ENCODE measurements around the gene KLHDC8A.

DNA sequence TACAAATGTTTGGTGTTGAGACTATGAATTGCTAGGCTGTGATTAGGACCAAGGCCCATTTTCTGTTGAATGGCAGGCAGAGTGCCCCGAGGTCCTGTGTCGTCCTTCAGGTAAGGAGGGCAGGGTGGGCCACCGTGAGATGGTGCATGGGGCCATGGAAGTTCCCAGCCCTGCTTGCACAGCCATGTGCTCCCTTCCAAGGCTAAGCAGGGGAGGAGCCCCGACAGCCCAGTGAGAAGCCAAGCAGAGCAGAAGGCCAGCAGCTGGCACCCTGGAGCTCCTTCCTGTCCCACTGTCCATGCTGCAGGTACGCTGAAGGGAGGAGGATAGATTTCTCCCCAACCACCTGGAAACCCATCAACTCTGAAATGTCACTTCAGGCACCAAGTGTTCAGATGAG is 27.0 kb downstream of the KLHDC8A start:
- TF ChIP-seq, protein P1, sequence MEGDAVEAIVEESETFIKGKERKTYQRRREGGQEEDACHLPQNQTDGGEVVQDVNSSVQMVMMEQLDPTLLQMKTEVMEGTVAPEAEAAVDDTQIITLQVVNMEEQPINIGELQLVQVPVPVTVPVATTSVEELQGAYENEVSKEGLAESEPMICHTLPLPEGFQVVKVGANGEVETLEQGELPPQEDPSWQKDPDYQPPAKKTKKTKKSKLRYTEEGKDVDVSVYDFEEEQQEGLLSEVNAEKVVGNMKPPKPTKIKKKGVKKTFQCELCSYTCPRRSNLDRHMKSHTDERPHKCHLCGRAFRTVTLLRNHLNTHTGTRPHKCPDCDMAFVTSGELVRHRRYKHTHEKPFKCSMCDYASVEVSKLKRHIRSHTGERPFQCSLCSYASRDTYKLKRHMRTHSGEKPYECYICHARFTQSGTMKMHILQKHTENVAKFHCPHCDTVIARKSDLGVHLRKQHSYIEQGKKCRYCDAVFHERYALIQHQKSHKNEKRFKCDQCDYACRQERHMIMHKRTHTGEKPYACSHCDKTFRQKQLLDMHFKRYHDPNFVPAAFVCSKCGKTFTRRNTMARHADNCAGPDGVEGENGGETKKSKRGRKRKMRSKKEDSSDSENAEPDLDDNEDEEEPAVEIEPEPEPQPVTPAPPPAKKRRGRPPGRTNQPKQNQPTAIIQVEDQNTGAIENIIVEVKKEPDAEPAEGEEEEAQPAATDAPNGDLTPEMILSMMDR (IDR thresholded peaks at IDR 0.05), result no peak
- no peak for TF ChIP-seq POLR2A (IDR thresholded peaks at IDR 0.05)

Data from prostate gland (tissue), 2 donors.